ENCODE measurements around the gene SDCCAG8.
A peak's percentile ranks its signal among the peaks of the same experiment; 100 is the strongest.

Gene SDCCAG8

DNA sequence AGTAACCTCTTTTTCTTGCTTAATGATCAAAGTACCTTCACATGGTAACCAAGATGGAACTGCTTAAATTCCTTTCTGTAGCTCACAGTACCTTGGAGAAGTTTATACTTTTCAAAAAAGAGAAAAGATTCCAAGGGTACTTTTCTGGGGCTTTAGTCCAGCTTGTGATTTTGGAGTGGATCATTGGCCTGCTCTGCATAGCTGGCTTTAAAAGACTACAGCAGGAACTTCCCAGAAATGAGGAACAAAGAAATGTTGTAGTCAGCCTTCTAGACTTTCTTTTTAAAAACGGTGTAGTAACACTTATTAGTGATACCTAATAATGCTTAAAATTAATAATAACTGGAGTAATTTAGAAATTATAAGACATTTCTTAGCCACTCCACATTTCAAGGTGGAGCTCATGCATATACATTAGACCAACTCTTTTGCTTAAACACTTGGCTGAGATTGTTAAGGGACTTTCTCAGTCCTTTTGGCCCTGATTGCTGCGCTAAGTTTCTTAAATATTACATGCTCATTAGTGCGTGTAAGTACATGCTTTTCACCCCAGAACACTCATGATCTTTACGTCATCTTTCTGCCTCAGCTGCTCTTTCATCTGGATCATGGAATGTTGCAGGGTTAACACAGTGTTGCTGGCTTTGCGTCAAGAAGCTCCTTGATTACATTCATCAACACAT is 57.3 kb downstream of the SDCCAG8 start:
- peak overlapping the region; percentile 55; the same call in 1 of the 2 replicates for H3K4me2 ChIP-seq
- no peaks in the 10 kb centered on the region for H3K36me3 ChIP-seq (ENCODE audit: insufficient read depth)
- no peaks in the 10 kb centered on the region for H4K20me1 ChIP-seq (ENCODE audit: insufficient read depth)
- no peaks in the 10 kb centered on the region for H3K27me3 ChIP-seq (ENCODE audit: insufficient read depth, low read depth)
- no peak overlapping the region for H3K9ac ChIP-seq
- no peak overlapping the region for H2AFZ ChIP-seq (ENCODE audit: low read depth)
- peaks cover 42% of the 10 kb centered on the region for H3K4me1 ChIP-seq (ENCODE audit: low read depth, poor library complexity, severe bottlenecking)
- H3K4me3 ChIP-seq (IDR thresholded peaks at IDR 0.05; ENCODE audit: insufficient read depth, low read depth, low read length), result no peak overlapping the region
- H3K27ac ChIP-seq, result peak overlapping the region; percentile 35; the same call in 1 of the 2 replicates
- TF ChIP-seq, protein P1, sequence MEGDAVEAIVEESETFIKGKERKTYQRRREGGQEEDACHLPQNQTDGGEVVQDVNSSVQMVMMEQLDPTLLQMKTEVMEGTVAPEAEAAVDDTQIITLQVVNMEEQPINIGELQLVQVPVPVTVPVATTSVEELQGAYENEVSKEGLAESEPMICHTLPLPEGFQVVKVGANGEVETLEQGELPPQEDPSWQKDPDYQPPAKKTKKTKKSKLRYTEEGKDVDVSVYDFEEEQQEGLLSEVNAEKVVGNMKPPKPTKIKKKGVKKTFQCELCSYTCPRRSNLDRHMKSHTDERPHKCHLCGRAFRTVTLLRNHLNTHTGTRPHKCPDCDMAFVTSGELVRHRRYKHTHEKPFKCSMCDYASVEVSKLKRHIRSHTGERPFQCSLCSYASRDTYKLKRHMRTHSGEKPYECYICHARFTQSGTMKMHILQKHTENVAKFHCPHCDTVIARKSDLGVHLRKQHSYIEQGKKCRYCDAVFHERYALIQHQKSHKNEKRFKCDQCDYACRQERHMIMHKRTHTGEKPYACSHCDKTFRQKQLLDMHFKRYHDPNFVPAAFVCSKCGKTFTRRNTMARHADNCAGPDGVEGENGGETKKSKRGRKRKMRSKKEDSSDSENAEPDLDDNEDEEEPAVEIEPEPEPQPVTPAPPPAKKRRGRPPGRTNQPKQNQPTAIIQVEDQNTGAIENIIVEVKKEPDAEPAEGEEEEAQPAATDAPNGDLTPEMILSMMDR (conservative IDR thresholded peaks at IDR 0.05; ENCODE audit: low read depth, low read length), result no peak
- no peaks in the 10 kb centered on the region for H3K79me2 ChIP-seq (ENCODE audit: insufficient read depth, low read depth)

GRCh38 chr1:243313635-243314536 is 58.0 kb downstream of the SDCCAG8 start:
- TF ChIP-seq, protein P1 (conservative IDR thresholded peaks at IDR 0.05; ENCODE audit: low read depth, low read length), result no peak
- peak overlapping the region; percentile 35; the same call in 1 of the 2 replicates for H3K27ac ChIP-seq
- H3K4me3 ChIP-seq (IDR thresholded peaks at IDR 0.05; ENCODE audit: insufficient read depth, low read depth, low read length), result no peak overlapping the region
- no peak overlapping the region for H3K9ac ChIP-seq
- no peaks in the 10 kb centered on the region for H4K20me1 ChIP-seq (ENCODE audit: insufficient read depth)
- no peak overlapping the region for H2AFZ ChIP-seq (ENCODE audit: low read depth)
- no peaks in the 10 kb centered on the region for H3K79me2 ChIP-seq (ENCODE audit: insufficient read depth, low read depth)
- H3K4me1 ChIP-seq (ENCODE audit: low read depth, poor library complexity, severe bottlenecking), result peaks cover 42% of the 10 kb centered on the region
- H3K4me2 ChIP-seq, result peak overlapping the region; percentile 55
- no peaks in the 10 kb centered on the region for H3K36me3 ChIP-seq (ENCODE audit: insufficient read depth)
- H3K27me3 ChIP-seq (ENCODE audit: insufficient read depth, low read depth), result no peaks in the 10 kb centered on the region

DNA sequence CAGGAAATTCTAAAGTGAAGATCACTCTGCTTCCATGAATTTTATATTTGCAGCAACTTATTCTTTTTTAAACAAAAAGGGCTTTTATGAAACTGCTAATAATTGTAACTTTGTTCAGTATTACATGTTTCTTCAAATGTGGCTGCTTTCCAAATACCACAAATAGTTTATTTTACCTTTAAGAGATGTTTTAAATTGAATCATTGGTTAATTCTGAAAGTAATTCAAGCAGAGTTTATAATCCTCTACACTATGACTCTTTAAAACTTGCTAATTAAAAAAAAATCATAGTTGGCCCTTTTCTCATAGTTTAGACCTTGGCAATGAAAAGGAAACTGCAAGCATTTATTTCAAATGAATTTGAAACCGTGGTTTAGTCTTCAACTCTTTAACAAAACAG is 59.6 kb downstream of the SDCCAG8 start:
- Histone ChIP-seq H3K36me3 (ENCODE audit: insufficient read depth) (no peaks in the 10 kb centered on the region), H3K79me2 (ENCODE audit: insufficient read depth, low read depth) (no peaks in the 10 kb centered on the region), H3K9ac (no peak overlapping the region), H3K4me3 (IDR thresholded peaks at IDR 0.05; ENCODE audit: insufficient read depth, low read depth, low read length) (no peak overlapping the region), H3K4me2 (peak overlapping the region; percentile 55; the same call in 1 of the 2 replicates), H3K4me1 (ENCODE audit: low read depth, poor library complexity, severe bottlenecking) (peaks cover 42% of the 10 kb centered on the region), H2AFZ (ENCODE audit: low read depth) (no peak overlapping the region), H4K20me1 (ENCODE audit: insufficient read depth) (no peaks in the 10 kb centered on the region), H3K27me3 (ENCODE audit: insufficient read depth, low read depth) (no peaks in the 10 kb centered on the region), H3K27ac (peak overlapping the region; percentile 35; the same call in 1 of the 2 replicates)
- TF ChIP-seq, protein P1 (conservative IDR thresholded peaks at IDR 0.05; ENCODE audit: low read depth, low read length), result no peak

- H3K4me2 ChIP-seq, result peak overlapping the region; percentile 55; the same call in 1 of the 2 replicates
- no peak overlapping the region for H2AFZ ChIP-seq (ENCODE audit: low read depth)
- peak overlapping the region; percentile 35; the same call in 1 of the 2 replicates for H3K27ac ChIP-seq
- peaks cover 42% of the 10 kb centered on the region for H3K4me1 ChIP-seq (ENCODE audit: low read depth, poor library complexity, severe bottlenecking)
- TF ChIP-seq, protein P1 (conservative IDR thresholded peaks at IDR 0.05; ENCODE audit: low read depth, low read length), result no peak
- H3K36me3 ChIP-seq (ENCODE audit: insufficient read depth), result no peaks in the 10 kb centered on the region
- H3K9ac ChIP-seq, result no peak overlapping the region
- H3K4me3 ChIP-seq (IDR thresholded peaks at IDR 0.05; ENCODE audit: insufficient read depth, low read depth, low read length), result no peak overlapping the region
- no peaks in the 10 kb centered on the region for H4K20me1 ChIP-seq (ENCODE audit: insufficient read depth)
- H3K79me2 ChIP-seq (ENCODE audit: insufficient read depth, low read depth), result no peaks in the 10 kb centered on the region
- no peaks in the 10 kb centered on the region for H3K27me3 ChIP-seq (ENCODE audit: insufficient read depth, low read depth)
Measured at GRCh38 chr1:243315893-243316292, 60.1 kb downstream of the SDCCAG8 start.

All from KMS-11 (cell line).